DMS153 treated with DMSO at 0.1 percent for 48 hours (cell line): ENCODE results near the gene DCLRE1A.
"Not testable (repeated sequence)": the region's sequence is repeated elsewhere in the genome, so short reads cannot be mapped to it uniquely, and the experiment has no call there.

ENCODE experiments used
- DNase-seq: peaks from one replicate; lab custom pipeline; 2025; ENCODE audit not compliant: unreplicated experiment; lab: John Stamatoyannopoulos, UW

DCLRE1A gene

GRCh38 chr10:113859261-113859660 is 5.4 kb upstream of the DCLRE1A start:
- no peak for DNase-seq

GRCh38 chr10:113858541-113858940 is 4.7 kb upstream of the DCLRE1A start:
- no peak for DNase-seq

- no peak for DNase-seq
Observed at GRCh38 chr10:113857210-113857609, 3.3 kb upstream of the DCLRE1A start.

GRCh38 chr10:113856563-113856962 is 2.7 kb upstream of the DCLRE1A start:
- DNase-seq, result no peak

GRCh38 chr10:113854761-113855588 is 1.1 kb upstream of the DCLRE1A start:
- peak; percentile 20 for DNase-seq

GRCh38 chr10:113853578-113854012 is 287 bp downstream of the DCLRE1A start:
- DNase-seq, result peak; percentile 67

- DNase-seq, result no peak
Observed at GRCh38 chr10:113849946-113850345, 3.9 kb downstream of the DCLRE1A start.

GRCh38 chr10:113849140-113849803 is 4.6 kb downstream of the DCLRE1A start:
- DNase-seq, result no peak

- no peak for DNase-seq
Observed at GRCh38 chr10:113846036-113846435, 7.8 kb downstream of the DCLRE1A start.

- DNase-seq, result peak; percentile 11
Observed at GRCh38 chr10:113843972-113844485, 9.9 kb downstream of the DCLRE1A start.

GRCh38 chr10:113842171-113842570 is 11.7 kb downstream of the DCLRE1A start:
- no peak for DNase-seq

GRCh38 chr10:113828567-113828966 is 25.3 kb downstream of the DCLRE1A start:
- not testable (repeated sequence) for DNase-seq

GRCh38 chr10:113825791-113826190 is 28.1 kb downstream of the DCLRE1A start:
- DNase-seq, result no peak

GRCh38 chr10:113823389-113823788 is 30.5 kb downstream of the DCLRE1A start:
- no peak for DNase-seq

GRCh38 chr10:113822174-113822573 is 31.7 kb downstream of the DCLRE1A start:
- DNase-seq, result no peak

- DNase-seq, result not testable (repeated sequence)
Observed at GRCh38 chr10:113821306-113821705, 32.6 kb downstream of the DCLRE1A start.

GRCh38 chr10:113820507-113820906 is 33.4 kb downstream of the DCLRE1A start:
- DNase-seq, result no peak

GRCh38 chr10:113819989-113820388 is 33.9 kb downstream of the DCLRE1A start:
- no peak for DNase-seq

- DNase-seq, result not testable (repeated sequence)
Observed at GRCh38 chr10:113814700-113815099, 39.2 kb downstream of the DCLRE1A start.

- DNase-seq, result no peak
Observed at GRCh38 chr10:113808168-113808567, 45.7 kb downstream of the DCLRE1A start.

- DNase-seq, result no peak
Observed at GRCh38 chr10:113806503-113806902, 47.4 kb downstream of the DCLRE1A start.

GRCh38 chr10:113802997-113803396 is 50.9 kb downstream of the DCLRE1A start:
- DNase-seq, result no peak
